Prostate gland (tissue), 2 donors: ENCODE data around the gene FBXO22.

ENCODE experiments used
- POLR2AphosphoS5 ChIP-seq: sonication (generic); formaldehyde crosslinking; IDR thresholded peaks from one replicate; pipeline ENCODE4 v1.6.1; 2017; ENCODE audit warnings: antibody characterized with exemption
- TF ChIP-seq, protein P1 (sequence below), 4 experiments: fragments of 200-600 bp in 2 of 4; fragments of 450-650 bp in 2 of 4; sonication (generic) in 2 of 4; IDR thresholded peaks; 1 replicate in 3 of 4; 2 replicates in 1 of 4; pipeline ENCODE4 v1.5.1; 2016 to 2019; ENCODE audit warnings: antibody characterized with exemption in 4 of 4, mild to moderate bottlenecking in 2 of 4, moderate library complexity in 2 of 4

DNA sequence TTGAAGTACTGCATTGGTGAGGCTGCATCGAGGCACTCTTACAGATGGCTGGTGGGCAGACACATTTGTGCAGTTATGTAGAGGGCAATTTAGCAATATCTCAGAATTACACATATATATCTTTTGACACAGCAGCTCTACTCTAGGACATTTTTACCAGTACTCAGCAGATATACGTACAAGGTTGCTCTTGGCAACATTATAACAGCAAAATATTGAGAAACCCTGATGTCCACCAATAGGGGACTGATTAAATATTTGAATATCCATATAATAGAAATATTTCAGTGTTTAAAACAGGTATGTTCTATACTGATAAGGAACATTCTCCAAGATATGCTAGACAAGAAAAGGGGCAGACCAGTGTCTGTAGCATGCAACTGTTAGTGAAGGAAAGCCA lies 7.9 kb upstream of the FBXO22 start:
- TF ChIP-seq, protein P1, sequence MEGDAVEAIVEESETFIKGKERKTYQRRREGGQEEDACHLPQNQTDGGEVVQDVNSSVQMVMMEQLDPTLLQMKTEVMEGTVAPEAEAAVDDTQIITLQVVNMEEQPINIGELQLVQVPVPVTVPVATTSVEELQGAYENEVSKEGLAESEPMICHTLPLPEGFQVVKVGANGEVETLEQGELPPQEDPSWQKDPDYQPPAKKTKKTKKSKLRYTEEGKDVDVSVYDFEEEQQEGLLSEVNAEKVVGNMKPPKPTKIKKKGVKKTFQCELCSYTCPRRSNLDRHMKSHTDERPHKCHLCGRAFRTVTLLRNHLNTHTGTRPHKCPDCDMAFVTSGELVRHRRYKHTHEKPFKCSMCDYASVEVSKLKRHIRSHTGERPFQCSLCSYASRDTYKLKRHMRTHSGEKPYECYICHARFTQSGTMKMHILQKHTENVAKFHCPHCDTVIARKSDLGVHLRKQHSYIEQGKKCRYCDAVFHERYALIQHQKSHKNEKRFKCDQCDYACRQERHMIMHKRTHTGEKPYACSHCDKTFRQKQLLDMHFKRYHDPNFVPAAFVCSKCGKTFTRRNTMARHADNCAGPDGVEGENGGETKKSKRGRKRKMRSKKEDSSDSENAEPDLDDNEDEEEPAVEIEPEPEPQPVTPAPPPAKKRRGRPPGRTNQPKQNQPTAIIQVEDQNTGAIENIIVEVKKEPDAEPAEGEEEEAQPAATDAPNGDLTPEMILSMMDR (IDR thresholded peaks at IDR 0.05) = no peak
- no peak for TF ChIP-seq POLR2AphosphoS5
